Measurements from ENCODE around the gene ZDHHC3.
"Not testable (repeated sequence)": the region's sequence is repeated elsewhere in the genome, so short reads cannot be mapped to it uniquely, and the experiment has no call there.

ZDHHC3 gene

GRCh38 chr3:44970926-44971490 is 5.0 kb downstream of the ZDHHC3 start:
- in situ Hi-C loops (cut with HindIII; ENCODE audit: low pct_ligation_motif_present, low pct_unique_long_range_greater_than_20kb, low sequenced_read_pairs), result no loop called here
- DNase-seq, result no peak

- no peak for DNase-seq
- in situ Hi-C loops (cut with HindIII; ENCODE audit: low pct_ligation_motif_present, low pct_unique_long_range_greater_than_20kb, low sequenced_read_pairs), result no loop called here
Measured at GRCh38 chr3:44969828-44970179, 6.2 kb downstream of the ZDHHC3 start.

GRCh38 chr3:44969154-44969827 is 6.7 kb downstream of the ZDHHC3 start:
- in situ Hi-C loops (cut with HindIII; ENCODE audit: low pct_ligation_motif_present, low pct_unique_long_range_greater_than_20kb, low sequenced_read_pairs), result no loop called here

GRCh38 chr3:44968447-44968858 is 7.5 kb downstream of the ZDHHC3 start:
- no peak for DNase-seq
- in situ Hi-C loops (cut with HindIII; ENCODE audit: low pct_ligation_motif_present, low pct_unique_long_range_greater_than_20kb, low sequenced_read_pairs), result no loop called here

More at GRCh38 chr3:44969154-44969827, 6.7 kb downstream of the ZDHHC3 start:
- DNase-seq, result no peak

GRCh38 chr3:44966795-44967278 is 9.1 kb downstream of the ZDHHC3 start:
- no peak for DNase-seq
- in situ Hi-C loops (cut with HindIII; ENCODE audit: low pct_ligation_motif_present, low pct_unique_long_range_greater_than_20kb, low sequenced_read_pairs), result no loop called here

- in situ Hi-C loops (cut with HindIII; ENCODE audit: low pct_ligation_motif_present, low pct_unique_long_range_greater_than_20kb, low sequenced_read_pairs), result no loop called here
- DNase-seq, result no peak
Measured at GRCh38 chr3:44965165-44965564, 10.8 kb downstream of the ZDHHC3 start.

- no peak for DNase-seq
- in situ Hi-C loops (cut with HindIII; ENCODE audit: low pct_ligation_motif_present, low pct_unique_long_range_greater_than_20kb, low sequenced_read_pairs), result no loop called here
Measured at GRCh38 chr3:44963571-44964325, 12.2 kb downstream of the ZDHHC3 start.

- in situ Hi-C loops (cut with HindIII; ENCODE audit: low pct_ligation_motif_present, low pct_unique_long_range_greater_than_20kb, low sequenced_read_pairs), result no loop called here
- DNase-seq, result no peak
Measured at GRCh38 chr3:44962621-44963393, 13.2 kb downstream of the ZDHHC3 start.

- DNase-seq, result no peak
- in situ Hi-C loops (cut with HindIII; ENCODE audit: low pct_ligation_motif_present, low pct_unique_long_range_greater_than_20kb, low sequenced_read_pairs), result no loop called here
Measured at GRCh38 chr3:44961888-44962287, 14.1 kb downstream of the ZDHHC3 start.

- in situ Hi-C loops (cut with HindIII; ENCODE audit: low pct_ligation_motif_present, low pct_unique_long_range_greater_than_20kb, low sequenced_read_pairs), result no loop called here
- DNase-seq, result no peak
Measured at GRCh38 chr3:44960387-44961026, 15.5 kb downstream of the ZDHHC3 start.

- in situ Hi-C loops (cut with HindIII; ENCODE audit: low pct_ligation_motif_present, low pct_unique_long_range_greater_than_20kb, low sequenced_read_pairs), result no loop called here
- DNase-seq, result no peak
Measured at GRCh38 chr3:44958386-44958785, 17.6 kb downstream of the ZDHHC3 start.

- DNase-seq, result no peak
- in situ Hi-C loops (cut with HindIII; ENCODE audit: low pct_ligation_motif_present, low pct_unique_long_range_greater_than_20kb, low sequenced_read_pairs), result no loop called here
Measured at GRCh38 chr3:44957986-44958385, 18.0 kb downstream of the ZDHHC3 start.

- in situ Hi-C loops (cut with HindIII; ENCODE audit: low pct_ligation_motif_present, low pct_unique_long_range_greater_than_20kb, low sequenced_read_pairs), result no loop called here
- no peak for DNase-seq
Measured at GRCh38 chr3:44955917-44956316, 20.1 kb downstream of the ZDHHC3 start.

GRCh38 chr3:44954962-44955361 is 21.0 kb downstream of the ZDHHC3 start:
- no peak for DNase-seq
- in situ Hi-C loops (cut with HindIII; ENCODE audit: low pct_ligation_motif_present, low pct_unique_long_range_greater_than_20kb, low sequenced_read_pairs), result no loop called here

GRCh38 chr3:44954304-44954703 is 21.7 kb downstream of the ZDHHC3 start:
- no peak for DNase-seq
- in situ Hi-C loops (cut with HindIII; ENCODE audit: low pct_ligation_motif_present, low pct_unique_long_range_greater_than_20kb, low sequenced_read_pairs), result no loop called here

GRCh38 chr3:44952689-44953088 is 23.3 kb downstream of the ZDHHC3 start:
- in situ Hi-C loops (cut with HindIII; ENCODE audit: low pct_ligation_motif_present, low pct_unique_long_range_greater_than_20kb, low sequenced_read_pairs), result no loop called here
- DNase-seq, result no peak

- in situ Hi-C loops (cut with HindIII; ENCODE audit: low pct_ligation_motif_present, low pct_unique_long_range_greater_than_20kb, low sequenced_read_pairs), result no loop called here
- no peak for DNase-seq
Measured at GRCh38 chr3:44950275-44950734, 25.7 kb downstream of the ZDHHC3 start.

- DNase-seq; in situ Hi-C loops (cut with HindIII; ENCODE audit: low pct_ligation_motif_present, low pct_unique_long_range_greater_than_20kb, low sequenced_read_pairs): not testable (repeated sequence)
Measured at GRCh38 chr3:44949770-44950169, 26.2 kb downstream of the ZDHHC3 start.

Data from ACHN (cell line).